WTC11 (cell line): ENCODE results near the gene PRKN. TPM values are rescaled to one million over a fixed set of nuclear protein-coding genes. Genes with fewer than 3 reads are reported as not detected.

Experiments used
- ATAC-seq: fragments of 200-7000 bp; cut with Tn5 transposase; 2 replicates; pipeline ENCODE4 v1.10.0; 2021; ENCODE audit warnings: mild to moderate bottlenecking, moderate library complexity
- CTCF ChIA-PET: fragments of 300-600 bp; sonication (Branson Sonifier 250); formaldehyde crosslinking; loops from one replicate; lab custom pipeline; 2021; ENCODE audit warnings: antibody characterized with exemption; lab: Charles Lee
- POLR2A ChIA-PET: fragments of 350-600 bp; sonication (Branson Sonifier 250); formaldehyde crosslinking; loops from one replicate; lab custom pipeline; 2021; ENCODE audit warnings: antibody characterized with exemption; lab: Charles Lee
- DNase-seq: peaks from one replicate; pipeline ENCODE4 v3.0.0; 2021; ENCODE audit warnings: low spot score
- H3K27ac Mint-ChIP-seq: 2 replicates; pipeline ENCODE4 v1.8.0; 2021; ENCODE audit warnings: mixed read lengths
- H3K27me3 Mint-ChIP-seq: 2 replicates; pipeline ENCODE4 v1.8.0; 2021; ENCODE audit warnings: low read depth, mild to moderate bottlenecking, moderate library complexity, mixed read lengths
- H3K36me3 Mint-ChIP-seq: 2 replicates; pipeline ENCODE4 v1.8.0; 2021; ENCODE audit warnings: mixed read lengths
- H3K4me1 Mint-ChIP-seq: 2 replicates; pipeline ENCODE4 v1.8.0; 2022; ENCODE audit warnings: mixed read lengths
- H3K4me3 Mint-ChIP-seq: 2 replicates; pipeline ENCODE4 v1.8.0; 2021; ENCODE audit warnings: mild to moderate bottlenecking, moderate library complexity, mixed read lengths
- H3K9me3 Mint-ChIP-seq: 2 replicates; pipeline ENCODE4 v1.8.0; 2021; ENCODE audit warnings: mixed read lengths
- ATF1 ChIP-seq: sonication (generic); formaldehyde crosslinking; IDR thresholded peaks from 2 replicates; pipeline ENCODE4 v1.8.1; 2023; ENCODE audit warnings: mild to moderate bottlenecking, moderate library complexity, missing genetic modification reagents
- CREB1 ChIP-seq: sonication (generic); formaldehyde crosslinking; IDR thresholded peaks from 2 replicates; pipeline ENCODE4 v1.8.0; 2023; ENCODE audit warnings: mild to moderate bottlenecking, missing genetic modification reagents
- CREM ChIP-seq: sonication (generic); formaldehyde crosslinking; IDR thresholded peaks from 2 replicates; pipeline ENCODE4 v1.8.1; 2022; ENCODE audit warnings: mild to moderate bottlenecking, missing genetic modification reagents, moderate library complexity
- ESRRA ChIP-seq: sonication (generic); formaldehyde crosslinking; IDR thresholded peaks from 2 replicates; pipeline ENCODE4 v1.8.1; 2022; ENCODE audit warnings: mild to moderate bottlenecking, missing genetic modification reagents, borderline replicate concordance
- FOXP1 ChIP-seq: sonication (generic); formaldehyde crosslinking; IDR thresholded peaks from 2 replicates; pipeline ENCODE4 v1.8.0; 2022; ENCODE audit warnings: missing genetic modification reagents, mild to moderate bottlenecking, moderate library complexity, borderline replicate concordance
- MXD4 ChIP-seq: fragments of 250-450 bp; sonication (Bioruptor Pico); IDR thresholded peaks from 2 replicates; pipeline ENCODE4 v1.8.0; 2021; ENCODE audit warnings: mild to moderate bottlenecking, moderate library complexity, borderline replicate concordance
- NFATC4 ChIP-seq: fragments of 250-450 bp; sonication (Bioruptor Pico); IDR thresholded peaks from 2 replicates; pipeline ENCODE4 v1.9.0; 2021; ENCODE audit warnings: mild to moderate bottlenecking
- NFE2L1 ChIP-seq: sonication (generic); formaldehyde crosslinking; IDR thresholded peaks from 2 replicates; pipeline ENCODE4 v1.8.1; 2023; ENCODE audit warnings: missing genetic modification reagents
- NR2C2 ChIP-seq: sonication (generic); formaldehyde crosslinking; IDR thresholded peaks from 2 replicates; pipeline ENCODE4 v1.8.0; 2022; ENCODE audit warnings: mild to moderate bottlenecking, missing genetic modification reagents
- NR3C1 ChIP-seq: sonication (generic); formaldehyde crosslinking; conservative IDR thresholded peaks from 2 replicates; pipeline ENCODE4 v1.8.1; 2023; ENCODE audit warnings: low read depth, mild to moderate bottlenecking, missing genetic modification reagents
- PRRX2 ChIP-seq: fragments of 250-450 bp; sonication (Bioruptor Pico); IDR thresholded peaks from 2 replicates; pipeline ENCODE4 v1.8.0; 2021; ENCODE audit warnings: mild to moderate bottlenecking
- SMAD4 ChIP-seq: sonication (generic); formaldehyde crosslinking; IDR thresholded peaks from 2 replicates; pipeline ENCODE4 v1.8.0; 2022; ENCODE audit warnings: mild to moderate bottlenecking, missing genetic modification reagents
- TCF7 ChIP-seq: sonication (generic); formaldehyde crosslinking; IDR thresholded peaks from 2 replicates; pipeline ENCODE4 v1.8.0; 2022; ENCODE audit warnings: mild to moderate bottlenecking, low read depth, missing genetic modification reagents, moderate library complexity
- ZNF671 ChIP-seq: fragments of 250-450 bp; sonication (Bioruptor Pico); IDR thresholded peaks from 2 replicates; pipeline ENCODE4 v1.8.0; 2021; ENCODE audit warnings: mild to moderate bottlenecking
- total RNA-seq: library from RNA; stranded (reverse); gene quantifications from 3 replicates; pipeline ENCODE4 v1.2.3, GENCODE V29; 2021
- TF ChIP-seq, protein P1 (sequence below): fragments of 250-450 bp; sonication (Bioruptor Pico); IDR thresholded peaks from 2 replicates; pipeline ENCODE4 v1.9.0; 2021; ENCODE audit warnings: mild to moderate bottlenecking
- TF ChIP-seq, protein P2 (sequence below): fragments of 250-450 bp; sonication (Bioruptor Pico); IDR thresholded peaks from 2 replicates; pipeline ENCODE4 v1.9.0; 2021; ENCODE audit warnings: moderate library complexity, mild to moderate bottlenecking, inconsistent platforms, borderline replicate concordance
- TF ChIP-seq, protein P3 (sequence below): sonication (generic); formaldehyde crosslinking; IDR thresholded peaks from 2 replicates; pipeline ENCODE4 v1.8.0; 2023; ENCODE audit warnings: mild to moderate bottlenecking, missing genetic modification reagents
- TF ChIP-seq, protein P4 (sequence below): sonication (generic); formaldehyde crosslinking; conservative IDR thresholded peaks from 2 replicates; pipeline ENCODE4 v1.8.1; 2022; ENCODE audit warnings: mild to moderate bottlenecking, missing genetic modification reagents
- TF ChIP-seq, protein P5 (sequence below): sonication (generic); formaldehyde crosslinking; IDR thresholded peaks from 2 replicates; pipeline ENCODE4 v1.8.1; 2023; ENCODE audit warnings: mild to moderate bottlenecking, missing genetic modification reagents
- TF ChIP-seq, protein P6 (sequence below): sonication (generic); formaldehyde crosslinking; IDR thresholded peaks from 2 replicates; pipeline ENCODE4 v1.8.1; 2023; ENCODE audit warnings: mild to moderate bottlenecking, missing genetic modification reagents, borderline replicate concordance
- TF ChIP-seq, protein P7 (sequence below): fragments of 250-450 bp; sonication (Bioruptor Pico); IDR thresholded peaks from 2 replicates; pipeline ENCODE4 v1.8.0; 2021; ENCODE audit warnings: mild to moderate bottlenecking

PRKN gene
- total RNA-seq, 1 experiment from 2014 or later = 0.59 TPM

DNA sequence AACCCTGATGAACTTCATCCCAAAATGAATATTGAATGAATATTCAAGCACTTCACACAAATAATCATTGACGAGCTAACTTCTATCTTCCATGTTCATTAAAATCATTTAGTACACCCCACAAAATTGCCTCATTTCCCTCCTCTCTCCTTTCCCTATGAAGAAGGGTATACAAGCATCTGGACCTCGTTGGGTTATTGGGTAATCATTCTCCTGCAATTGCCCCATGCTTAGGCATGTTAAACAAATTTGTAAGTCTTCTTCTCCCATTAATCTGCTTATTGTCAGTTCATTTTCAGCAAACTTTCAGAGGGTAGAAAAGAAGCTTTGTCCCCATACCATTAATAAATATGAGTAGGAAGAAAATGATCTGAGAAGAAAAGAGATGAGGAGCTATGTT, 27.6 kb downstream of the PRKN start:
- Mint-ChIP-seq H3K27me3 (no peaks in the 10 kb centered on the region), H3K4me1 (peaks cover 8% of the 10 kb centered on the region), H3K36me3 (no peaks in the 10 kb centered on the region), H3K27ac (no peak overlapping the region), H3K4me3 (no peak overlapping the region), H3K9me3 (0 out of 2 replicates have a peak, but pooled peaks cover 5% of the 10 kb centered on the region)
- TF ChIP-seq NR3C1 (CRISPR knock-in tag) = no peak
- TF ChIP-seq, protein P1, sequence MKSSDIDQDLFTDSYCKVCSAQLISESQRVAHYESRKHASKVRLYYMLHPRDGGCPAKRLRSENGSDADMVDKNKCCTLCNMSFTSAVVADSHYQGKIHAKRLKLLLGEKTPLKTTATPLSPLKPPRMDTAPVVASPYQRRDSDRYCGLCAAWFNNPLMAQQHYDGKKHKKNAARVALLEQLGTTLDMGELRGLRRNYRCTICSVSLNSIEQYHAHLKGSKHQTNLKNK (CRISPR knock-in tag) = no peak
- TF ChIP-seq, protein P2, sequence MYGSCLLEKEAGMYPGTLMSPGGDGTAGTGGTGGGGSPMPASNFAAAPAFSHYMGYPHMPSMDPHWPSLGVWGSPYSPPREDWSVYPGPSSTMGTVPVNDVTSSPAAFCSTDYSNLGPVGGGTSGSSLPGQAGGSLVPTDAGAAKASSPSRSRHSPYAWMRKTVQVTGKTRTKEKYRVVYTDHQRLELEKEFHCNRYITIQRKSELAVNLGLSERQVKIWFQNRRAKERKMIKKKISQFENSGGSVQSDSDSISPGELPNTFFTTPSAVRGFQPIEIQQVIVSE (CRISPR knock-in tag) = no peak
- TF ChIP-seq, protein P3, sequence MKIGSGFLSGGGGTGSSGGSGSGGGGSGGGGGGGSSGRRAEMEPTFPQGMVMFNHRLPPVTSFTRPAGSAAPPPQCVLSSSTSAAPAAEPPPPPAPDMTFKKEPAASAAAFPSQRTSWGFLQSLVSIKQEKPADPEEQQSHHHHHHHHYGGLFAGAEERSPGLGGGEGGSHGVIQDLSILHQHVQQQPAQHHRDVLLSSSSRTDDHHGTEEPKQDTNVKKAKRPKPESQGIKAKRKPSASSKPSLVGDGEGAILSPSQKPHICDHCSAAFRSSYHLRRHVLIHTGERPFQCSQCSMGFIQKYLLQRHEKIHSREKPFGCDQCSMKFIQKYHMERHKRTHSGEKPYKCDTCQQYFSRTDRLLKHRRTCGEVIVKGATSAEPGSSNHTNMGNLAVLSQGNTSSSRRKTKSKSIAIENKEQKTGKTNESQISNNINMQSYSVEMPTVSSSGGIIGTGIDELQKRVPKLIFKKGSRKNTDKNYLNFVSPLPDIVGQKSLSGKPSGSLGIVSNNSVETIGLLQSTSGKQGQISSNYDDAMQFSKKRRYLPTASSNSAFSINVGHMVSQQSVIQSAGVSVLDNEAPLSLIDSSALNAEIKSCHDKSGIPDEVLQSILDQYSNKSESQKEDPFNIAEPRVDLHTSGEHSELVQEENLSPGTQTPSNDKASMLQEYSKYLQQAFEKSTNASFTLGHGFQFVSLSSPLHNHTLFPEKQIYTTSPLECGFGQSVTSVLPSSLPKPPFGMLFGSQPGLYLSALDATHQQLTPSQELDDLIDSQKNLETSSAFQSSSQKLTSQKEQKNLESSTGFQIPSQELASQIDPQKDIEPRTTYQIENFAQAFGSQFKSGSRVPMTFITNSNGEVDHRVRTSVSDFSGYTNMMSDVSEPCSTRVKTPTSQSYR (CRISPR knock-in tag) = no peak
- TF ChIP-seq NR2C2 = no peak
- no peak for TF ChIP-seq NFE2L1 (CRISPR knock-in tag)
- no peak for TF ChIP-seq ESRRA (CRISPR knock-in tag)
- TF ChIP-seq, protein P4, sequence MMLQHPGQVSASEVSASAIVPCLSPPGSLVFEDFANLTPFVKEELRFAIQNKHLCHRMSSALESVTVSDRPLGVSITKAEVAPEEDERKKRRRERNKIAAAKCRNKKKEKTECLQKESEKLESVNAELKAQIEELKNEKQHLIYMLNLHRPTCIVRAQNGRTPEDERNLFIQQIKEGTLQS (CRISPR knock-in tag) = no peak
- TF ChIP-seq, protein P5, sequence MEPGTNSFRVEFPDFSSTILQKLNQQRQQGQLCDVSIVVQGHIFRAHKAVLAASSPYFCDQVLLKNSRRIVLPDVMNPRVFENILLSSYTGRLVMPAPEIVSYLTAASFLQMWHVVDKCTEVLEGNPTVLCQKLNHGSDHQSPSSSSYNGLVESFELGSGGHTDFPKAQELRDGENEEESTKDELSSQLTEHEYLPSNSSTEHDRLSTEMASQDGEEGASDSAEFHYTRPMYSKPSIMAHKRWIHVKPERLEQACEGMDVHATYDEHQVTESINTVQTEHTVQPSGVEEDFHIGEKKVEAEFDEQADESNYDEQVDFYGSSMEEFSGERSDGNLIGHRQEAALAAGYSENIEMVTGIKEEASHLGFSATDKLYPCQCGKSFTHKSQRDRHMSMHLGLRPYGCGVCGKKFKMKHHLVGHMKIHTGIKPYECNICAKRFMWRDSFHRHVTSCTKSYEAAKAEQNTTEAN (CRISPR knock-in tag) = no peak
- TF ChIP-seq PRRX2 = no peak
- no peak for TF ChIP-seq ZNF671 (CRISPR knock-in tag)
- TF ChIP-seq CREB1 = no peak
- POLR2A ChIA-PET = no interaction called here
- CTCF ChIA-PET = no interaction called here
- ATAC-seq = no peak
- no peak for DNase-seq

DNA sequence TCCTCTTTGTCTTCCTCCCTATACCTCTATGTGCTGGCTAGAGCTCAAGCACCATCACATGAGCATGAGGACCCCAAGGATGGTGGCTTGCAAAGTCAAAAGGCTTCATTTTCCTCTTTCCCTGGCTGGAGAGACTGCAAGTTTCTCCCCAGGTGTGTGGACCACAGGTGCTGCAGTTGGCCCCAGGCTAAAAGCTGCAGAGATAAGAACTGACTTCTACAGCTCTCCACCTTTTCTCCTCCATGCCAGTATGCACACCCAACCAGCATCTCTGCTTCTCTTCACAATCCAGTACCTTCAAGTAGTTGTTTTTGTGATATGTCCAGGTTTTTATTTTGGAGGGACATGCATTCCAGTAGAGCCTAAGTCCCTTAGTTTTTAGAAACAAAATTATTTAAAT, 29.1 kb downstream of the PRKN start:
- no peaks in the 10 kb centered on the region for H3K36me3 Mint-ChIP-seq
- H3K4me1 Mint-ChIP-seq = peaks cover 8% of the 10 kb centered on the region
- ChIA-PET POLR2A (no interaction called here), CTCF (no interaction called here)
- ATAC-seq = no peak
- H3K27me3 Mint-ChIP-seq = no peaks in the 10 kb centered on the region
- no peak overlapping the region for H3K4me3 Mint-ChIP-seq
- H3K27ac Mint-ChIP-seq = no peak overlapping the region
- DNase-seq = no peak
- H3K9me3 Mint-ChIP-seq = 0 out of 2 replicates have a peak, but pooled peaks cover 5% of the 10 kb centered on the region
- TF ChIP-seq NFATC4 (no peak), ATF1 (CRISPR knock-in tag) (no peak), TCF7 (no peak), NFE2L1 (CRISPR knock-in tag) (no peak), SMAD4 (CRISPR knock-in tag) (no peak), CREM (no peak), FOXP1 (CRISPR knock-in tag) (no peak), CREB1 (no peak), MXD4 (no peak), NR3C1 (CRISPR knock-in tag) (no peak)
- TF ChIP-seq, protein P6, sequence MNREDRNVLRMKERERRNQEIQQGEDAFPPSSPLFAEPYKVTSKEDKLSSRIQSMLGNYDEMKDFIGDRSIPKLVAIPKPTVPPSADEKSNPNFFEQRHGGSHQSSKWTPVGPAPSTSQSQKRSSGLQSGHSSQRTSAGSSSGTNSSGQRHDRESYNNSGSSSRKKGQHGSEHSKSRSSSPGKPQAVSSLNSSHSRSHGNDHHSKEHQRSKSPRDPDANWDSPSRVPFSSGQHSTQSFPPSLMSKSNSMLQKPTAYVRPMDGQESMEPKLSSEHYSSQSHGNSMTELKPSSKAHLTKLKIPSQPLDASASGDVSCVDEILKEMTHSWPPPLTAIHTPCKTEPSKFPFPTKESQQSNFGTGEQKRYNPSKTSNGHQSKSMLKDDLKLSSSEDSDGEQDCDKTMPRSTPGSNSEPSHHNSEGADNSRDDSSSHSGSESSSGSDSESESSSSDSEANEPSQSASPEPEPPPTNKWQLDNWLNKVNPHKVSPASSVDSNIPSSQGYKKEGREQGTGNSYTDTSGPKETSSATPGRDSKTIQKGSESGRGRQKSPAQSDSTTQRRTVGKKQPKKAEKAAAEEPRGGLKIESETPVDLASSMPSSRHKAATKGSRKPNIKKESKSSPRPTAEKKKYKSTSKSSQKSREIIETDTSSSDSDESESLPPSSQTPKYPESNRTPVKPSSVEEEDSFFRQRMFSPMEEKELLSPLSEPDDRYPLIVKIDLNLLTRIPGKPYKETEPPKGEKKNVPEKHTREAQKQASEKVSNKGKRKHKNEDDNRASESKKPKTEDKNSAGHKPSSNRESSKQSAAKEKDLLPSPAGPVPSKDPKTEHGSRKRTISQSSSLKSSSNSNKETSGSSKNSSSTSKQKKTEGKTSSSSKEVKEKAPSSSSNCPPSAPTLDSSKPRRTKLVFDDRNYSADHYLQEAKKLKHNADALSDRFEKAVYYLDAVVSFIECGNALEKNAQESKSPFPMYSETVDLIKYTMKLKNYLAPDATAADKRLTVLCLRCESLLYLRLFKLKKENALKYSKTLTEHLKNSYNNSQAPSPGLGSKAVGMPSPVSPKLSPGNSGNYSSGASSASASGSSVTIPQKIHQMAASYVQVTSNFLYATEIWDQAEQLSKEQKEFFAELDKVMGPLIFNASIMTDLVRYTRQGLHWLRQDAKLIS = no peak
- TF ChIP-seq, protein P7, sequence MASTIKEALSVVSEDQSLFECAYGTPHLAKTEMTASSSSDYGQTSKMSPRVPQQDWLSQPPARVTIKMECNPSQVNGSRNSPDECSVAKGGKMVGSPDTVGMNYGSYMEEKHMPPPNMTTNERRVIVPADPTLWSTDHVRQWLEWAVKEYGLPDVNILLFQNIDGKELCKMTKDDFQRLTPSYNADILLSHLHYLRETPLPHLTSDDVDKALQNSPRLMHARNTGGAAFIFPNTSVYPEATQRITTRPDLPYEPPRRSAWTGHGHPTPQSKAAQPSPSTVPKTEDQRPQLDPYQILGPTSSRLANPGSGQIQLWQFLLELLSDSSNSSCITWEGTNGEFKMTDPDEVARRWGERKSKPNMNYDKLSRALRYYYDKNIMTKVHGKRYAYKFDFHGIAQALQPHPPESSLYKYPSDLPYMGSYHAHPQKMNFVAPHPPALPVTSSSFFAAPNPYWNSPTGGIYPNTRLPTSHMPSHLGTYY (CRISPR knock-in tag) = no peak
- TF ChIP-seq, protein P3 (CRISPR knock-in tag) = no peak
